ENCODE data around the gene RAB33A.

The RAB33A gene

GRCh38 chrX:130171446-130172126, at the start of gene RAB33A:
Gene RAB33A (plus strand): TSS chrX:130171962. CDS start chrX:130172063, 101 bp downstream.
- DNase-seq: peak; percentile 40

GRCh38 chrX:130124577-130124976, 47.2 kb upstream of the RAB33A start:
- DNase-seq: no peak

DNA sequence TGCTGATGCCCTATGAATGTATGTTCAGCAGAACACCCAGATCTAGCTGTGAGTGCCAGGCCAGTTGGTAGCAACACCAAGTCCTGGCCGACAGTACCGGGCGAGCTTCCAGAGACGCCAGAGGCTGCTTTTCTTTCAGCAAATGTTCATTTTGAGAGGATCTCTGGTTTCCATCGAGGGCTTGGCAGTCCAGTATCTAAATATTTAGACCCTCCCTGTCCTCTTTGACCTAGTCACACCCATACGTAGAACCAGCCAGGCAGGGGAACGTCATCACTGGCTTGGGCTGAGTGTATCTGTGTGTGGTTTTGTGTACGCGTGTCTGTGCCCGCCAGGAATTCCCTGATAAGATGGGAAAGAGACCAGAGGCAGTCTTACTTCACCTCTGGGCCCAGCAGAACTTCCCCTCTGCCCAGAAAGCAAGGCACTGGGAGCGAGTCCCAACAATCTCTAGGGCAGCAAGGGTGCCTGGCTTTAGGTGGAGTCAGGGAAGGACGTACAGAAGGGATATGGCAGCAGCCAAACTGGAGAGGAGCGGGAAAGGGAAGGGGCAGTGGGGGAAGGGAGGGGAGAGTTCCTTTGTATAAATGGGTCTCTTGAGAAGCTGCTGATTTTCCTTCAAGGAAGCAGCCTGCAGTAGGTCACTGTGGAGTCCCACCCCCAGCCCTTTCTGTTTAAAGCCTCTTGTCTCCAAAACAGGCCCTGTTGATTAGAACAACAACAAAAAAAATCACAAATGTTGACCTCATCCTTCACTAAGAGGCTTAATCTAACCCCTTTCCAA, 46.5 kb upstream of the RAB33A start:
- no peak for DNase-seq

- DNase-seq: no peak
These were observed 40.8 kb upstream of the RAB33A start for GRCh38 chrX:130130990-130131389.

- no peak for DNase-seq
These were observed 35.3 kb upstream of the RAB33A start for GRCh38 chrX:130136496-130136895.

- DNase-seq: no peak
These were observed 34.8 kb upstream of the RAB33A start for GRCh38 chrX:130136961-130137360.

GRCh38 chrX:130139474-130140201, 32.1 kb upstream of the RAB33A start:
- no peak for DNase-seq

DNA sequence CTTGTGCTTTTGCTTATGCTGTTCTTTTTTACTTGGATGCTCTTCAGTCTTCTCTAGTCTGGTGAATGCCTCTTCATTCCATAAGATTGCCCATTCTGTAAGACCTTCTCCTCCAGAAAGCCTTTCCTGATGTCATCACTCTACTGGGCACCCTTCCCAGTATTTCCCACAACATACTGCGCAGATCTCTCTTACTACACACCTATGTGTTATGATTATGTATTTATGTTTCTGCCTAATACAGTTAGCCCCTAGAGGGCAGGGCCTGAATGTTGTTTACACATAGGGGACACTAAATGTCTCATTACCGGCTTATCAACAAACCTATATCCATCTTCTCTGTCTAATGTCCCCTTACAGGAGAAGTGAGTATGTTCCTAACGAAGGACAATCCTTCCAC, 27.3 kb upstream of the RAB33A start:
- DNase-seq: no peak

DNA sequence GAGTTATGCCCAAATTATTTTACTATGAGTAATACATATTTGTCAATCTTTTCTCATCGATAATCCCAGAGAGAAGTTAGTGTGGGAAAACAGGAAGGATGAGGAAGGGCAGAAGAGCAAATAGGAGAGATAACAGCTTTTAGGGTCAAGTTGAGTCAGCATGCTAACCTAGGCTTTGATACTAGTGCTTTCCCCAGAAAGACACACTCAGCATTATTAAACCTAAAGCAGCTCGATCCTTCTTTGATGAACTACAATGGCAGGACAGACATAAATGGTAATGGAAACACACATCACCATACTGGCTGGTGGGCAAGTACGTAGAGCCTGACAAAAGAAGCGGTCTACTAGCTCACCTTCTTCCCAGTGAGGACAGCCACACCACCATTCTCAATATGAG, 26.6 kb upstream of the RAB33A start:
- DNase-seq: no peak

DNA sequence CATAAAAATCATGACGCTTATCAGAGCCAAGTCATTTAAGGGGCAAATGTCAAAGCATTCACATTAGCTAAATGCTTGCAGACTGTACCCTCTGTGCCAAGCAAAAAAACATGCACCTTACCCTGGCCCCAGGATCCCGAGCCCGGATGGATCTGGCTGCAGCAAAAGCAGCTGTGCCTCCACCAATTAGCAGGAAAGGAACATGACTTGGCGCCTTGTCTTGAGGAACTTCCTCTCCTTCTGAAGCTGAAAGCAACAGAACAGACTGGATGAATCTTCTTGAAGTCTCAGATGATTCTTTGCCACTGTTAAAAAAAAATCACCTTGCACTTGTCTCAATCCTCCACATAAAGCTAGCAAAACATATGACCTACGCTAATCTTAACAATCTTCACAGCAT, 24.1 kb upstream of the RAB33A start:
- no peak for DNase-seq

DNA sequence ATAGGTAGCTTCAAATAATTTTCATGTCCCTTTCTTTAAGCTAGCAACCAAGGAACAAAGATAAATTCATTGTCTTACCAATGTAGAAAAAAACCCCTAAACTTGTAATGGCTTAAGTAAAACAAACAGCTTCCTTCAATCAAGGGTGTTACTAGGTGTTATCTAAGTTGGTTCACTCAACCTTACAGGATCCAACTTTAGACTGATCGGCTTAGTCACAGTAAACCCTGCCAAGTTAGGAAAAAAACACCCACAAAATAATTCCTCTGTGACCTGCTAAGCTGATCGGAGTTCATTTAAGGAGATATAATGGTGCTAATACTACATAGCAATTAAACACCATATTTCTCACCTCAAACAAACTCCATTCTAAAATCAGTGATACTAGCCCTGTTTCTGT, 16.2 kb upstream of the RAB33A start:
- DNase-seq: no peak

GRCh38 chrX:130158311-130158710, 13.5 kb upstream of the RAB33A start:
- DNase-seq: no peak

DNA sequence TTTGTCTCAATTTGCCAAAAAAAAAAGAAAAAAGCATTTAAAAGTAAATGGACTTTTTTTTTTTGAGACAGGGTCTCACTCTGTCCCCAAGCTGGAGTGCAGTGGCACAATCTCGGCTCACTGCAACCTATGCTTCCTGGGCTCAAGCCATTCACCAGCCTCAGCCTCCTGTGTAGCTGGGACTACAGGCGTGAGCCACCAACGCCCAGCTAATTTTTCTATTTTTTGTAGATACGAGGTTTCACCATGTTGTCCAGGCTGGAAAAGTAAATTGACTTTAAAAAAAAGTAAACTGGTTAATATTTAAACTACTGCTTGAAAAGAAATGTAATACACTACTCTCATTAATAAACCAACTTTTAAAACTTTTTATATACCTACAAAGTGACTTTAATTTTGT, 12.0 kb upstream of the RAB33A start:
- no peak for DNase-seq

DNA sequence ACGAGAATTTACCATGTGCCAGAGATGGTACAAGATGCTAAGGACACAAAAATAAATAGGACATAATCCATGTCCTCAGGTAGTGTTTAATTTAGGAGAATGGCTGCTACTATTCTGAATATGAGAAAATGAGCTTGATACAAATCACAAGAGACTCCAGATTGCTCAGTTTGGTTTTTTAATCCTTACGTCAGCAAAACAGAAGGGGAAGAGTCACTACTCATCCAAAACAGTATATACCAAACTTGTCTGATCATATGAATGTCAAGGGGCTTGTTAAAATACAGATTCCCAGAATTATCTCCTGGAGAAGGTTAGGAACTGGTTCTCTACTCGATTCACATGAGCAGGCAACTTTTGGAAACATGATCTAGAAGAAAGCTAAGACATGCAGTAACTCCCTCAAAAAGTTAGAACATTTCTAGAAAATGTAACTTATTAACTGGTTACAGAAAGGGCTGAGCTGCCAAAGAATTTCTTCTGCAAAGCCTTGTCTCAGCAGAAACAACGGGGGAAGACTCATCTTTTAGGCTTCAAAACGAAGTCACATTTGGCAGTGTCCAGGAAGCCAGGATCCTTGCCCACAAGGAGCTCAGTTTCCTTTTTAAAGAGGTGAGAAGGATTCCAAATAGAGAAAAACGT, 9.5 kb upstream of the RAB33A start:
- no peak for DNase-seq

DNA sequence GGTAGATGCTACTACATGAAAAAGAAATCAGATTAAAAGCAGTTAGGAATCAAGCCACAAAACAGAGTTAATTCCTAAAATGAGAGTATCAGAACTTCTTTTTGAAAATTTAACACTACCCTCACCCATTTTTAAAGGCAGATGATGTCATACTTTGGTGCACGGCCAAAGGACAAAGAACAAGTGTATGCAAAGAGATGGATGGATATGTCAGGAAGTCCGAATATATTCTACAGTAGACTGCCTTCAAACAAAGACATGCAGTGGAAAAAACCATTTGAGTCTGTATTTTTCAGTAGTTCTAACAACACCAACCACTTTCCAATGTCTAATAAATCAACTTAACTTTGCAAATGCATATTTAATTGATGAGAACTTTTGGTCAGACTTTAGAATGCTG, 8.4 kb upstream of the RAB33A start:
- DNase-seq: no peak

- no peak for DNase-seq
These were observed 6.5 kb upstream of the RAB33A start for GRCh38 chrX:130165181-130165702.

DNA sequence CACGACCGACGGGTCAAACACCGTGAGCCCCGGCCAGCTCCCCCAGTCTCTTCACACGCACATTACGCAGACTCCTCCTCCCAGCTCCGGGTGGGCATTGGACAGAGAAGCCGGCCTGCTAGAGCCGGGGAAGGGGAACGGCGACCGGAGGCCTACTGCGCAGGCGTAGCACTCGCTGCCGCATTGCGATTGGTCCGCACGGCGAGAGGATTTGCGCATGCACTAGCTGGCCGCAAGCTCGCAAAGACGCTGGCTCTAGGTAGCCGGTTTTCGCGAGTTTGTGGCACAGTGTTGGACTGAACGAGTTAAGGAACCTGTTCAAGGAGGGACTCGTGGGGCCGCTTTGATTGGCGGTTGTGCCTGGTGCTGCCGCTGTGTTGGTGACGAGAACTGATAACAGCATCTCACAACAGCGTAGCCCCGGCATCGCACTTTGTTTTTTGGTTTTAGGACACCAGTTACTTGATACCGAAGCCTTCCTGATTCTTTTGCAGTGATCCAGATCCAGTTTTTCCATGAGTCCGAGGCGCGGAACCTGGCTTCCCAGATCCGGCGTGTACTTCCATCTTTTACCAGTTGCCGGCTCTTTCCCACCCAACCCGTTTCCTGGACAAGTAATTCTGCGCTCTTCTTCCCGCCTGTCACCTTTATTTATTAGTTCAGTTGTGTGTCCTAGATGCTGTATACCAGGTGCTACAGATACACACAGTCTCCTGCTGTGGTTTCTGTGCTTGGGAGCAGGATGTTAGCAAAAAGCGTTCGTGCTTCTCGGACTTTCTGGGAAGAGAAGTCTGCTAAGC, 5.9 kb upstream of the RAB33A start, which contains the start of gene AIFM1:
Gene AIFM1 (minus strand): TSS at position 139 of the 800 bp plus-strand sequence. CDS start 185 bp downstream, outside the sequence.
- DNase-seq: peak; percentile 87

- DNase-seq: no peak
These were observed 5.3 kb upstream of the RAB33A start for GRCh38 chrX:130166503-130166777.

GRCh38 chrX:130167040-130167439, 4.7 kb upstream of the RAB33A start:
- DNase-seq: no peak

- DNase-seq: peak; percentile 66
These were observed 863 bp upstream of the RAB33A start for GRCh38 chrX:130170752-130171445.

- no peak for DNase-seq
These were observed 524 bp downstream of the RAB33A start for GRCh38 chrX:130172127-130172845.
